ENCODE results near the gene MMP2. TPM values are rescaled to one million over a fixed set of nuclear protein-coding genes. Genes with fewer than 3 reads are reported as not detected.

Gene MMP2
- 7.1 and 211 TPM in 2 replicates for total RNA-seq

DNA sequence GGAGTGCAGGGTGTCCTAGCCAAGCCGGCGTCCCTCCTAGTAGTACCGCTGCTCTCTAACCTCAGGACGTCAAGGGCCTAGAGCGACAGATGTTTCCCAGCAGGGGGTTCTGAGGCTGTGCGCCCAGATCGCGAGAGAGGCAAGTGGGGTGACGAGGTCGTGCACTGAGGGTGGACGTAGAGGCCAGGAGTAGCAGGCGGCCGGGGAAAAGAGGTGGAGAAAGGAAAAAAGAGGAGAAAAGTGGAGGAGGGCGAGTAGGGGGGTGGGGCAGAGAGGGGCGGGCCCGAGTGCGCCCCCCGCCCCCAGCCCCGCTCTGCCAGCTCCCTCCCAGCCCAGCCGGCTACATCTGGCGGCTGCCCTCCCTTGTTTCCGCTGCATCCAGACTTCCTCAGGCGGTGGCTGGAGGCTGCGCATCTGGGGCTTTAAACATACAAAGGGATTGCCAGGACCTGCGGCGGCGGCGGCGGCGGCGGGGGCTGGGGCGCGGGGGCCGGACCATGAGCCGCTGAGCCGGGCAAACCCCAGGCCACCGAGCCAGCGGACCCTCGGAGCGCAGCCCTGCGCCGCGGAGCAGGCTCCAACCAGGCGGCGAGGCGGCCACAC is at the start of gene MMP2:
Gene MMP2, plus strand, starts transcription at position 372 of the 603 bp plus-strand sequence. CDS start 282 bp downstream, outside the sequence.
- DNase-seq (ENCODE audit: low read depth), result no peak

DNA sequence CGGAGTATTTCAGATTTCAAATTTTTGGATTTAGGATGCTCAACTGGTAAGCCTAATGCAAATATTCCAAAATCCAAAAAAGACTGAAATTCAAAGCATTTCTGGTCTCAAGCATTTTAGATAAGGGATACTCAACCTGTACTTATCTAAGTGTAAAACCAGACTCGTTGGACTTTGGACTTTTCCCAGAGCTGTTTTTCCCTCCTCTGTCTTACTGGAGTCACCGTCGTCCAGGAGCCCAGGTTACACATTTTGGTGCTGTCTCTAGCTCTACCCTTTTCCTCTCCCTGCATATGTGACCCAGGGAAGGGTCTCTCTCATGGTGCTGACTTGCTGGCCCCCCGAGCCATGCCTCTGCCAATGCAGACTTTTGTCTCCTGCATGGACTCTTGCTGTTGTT is 46.0 kb upstream of the MMP2 start:
- DNase-seq (ENCODE audit: low read depth), result no peak

DNA sequence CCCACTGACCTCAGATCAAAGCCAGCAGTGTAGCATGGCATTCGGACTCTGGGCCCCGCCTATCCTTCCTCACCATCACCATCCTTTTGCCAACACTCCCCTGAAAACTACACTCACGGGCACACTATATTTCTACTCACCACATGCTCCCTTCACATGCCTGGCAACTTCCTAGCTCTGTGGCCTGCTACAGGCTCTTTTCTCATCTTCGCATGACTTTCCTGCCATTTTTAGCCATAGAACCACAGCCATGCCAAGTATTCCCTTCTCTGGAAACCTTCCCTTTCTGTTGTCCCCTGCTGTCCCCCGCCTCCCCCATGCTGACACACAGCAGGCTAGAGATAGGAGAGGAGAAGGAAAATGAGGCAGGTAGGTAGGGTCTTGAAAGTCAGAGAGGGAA is 45.5 kb upstream of the MMP2 start:
- DNase-seq (ENCODE audit: low read depth), result no peak

DNA sequence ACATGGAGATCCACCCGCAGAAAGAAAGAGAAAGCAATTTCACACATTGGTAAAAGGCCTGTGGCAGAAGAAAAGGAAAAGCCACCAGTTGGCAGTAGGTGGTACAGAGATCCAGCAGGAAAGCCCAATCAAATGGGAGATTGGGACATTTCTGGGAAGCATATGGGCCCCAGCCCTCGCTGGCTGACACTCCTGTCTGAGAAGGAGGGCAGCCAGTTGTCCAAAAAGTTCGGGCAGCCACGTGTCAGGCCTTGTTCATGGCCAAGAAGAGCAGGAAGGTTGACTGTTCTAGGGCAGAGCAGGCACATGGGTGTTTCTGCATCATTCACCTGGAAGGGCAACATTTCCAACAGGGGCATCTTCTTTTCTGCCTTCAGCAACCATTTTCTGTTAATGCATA is 45.0 kb upstream of the MMP2 start:
- DNase-seq (ENCODE audit: low read depth), result no peak

DNA sequence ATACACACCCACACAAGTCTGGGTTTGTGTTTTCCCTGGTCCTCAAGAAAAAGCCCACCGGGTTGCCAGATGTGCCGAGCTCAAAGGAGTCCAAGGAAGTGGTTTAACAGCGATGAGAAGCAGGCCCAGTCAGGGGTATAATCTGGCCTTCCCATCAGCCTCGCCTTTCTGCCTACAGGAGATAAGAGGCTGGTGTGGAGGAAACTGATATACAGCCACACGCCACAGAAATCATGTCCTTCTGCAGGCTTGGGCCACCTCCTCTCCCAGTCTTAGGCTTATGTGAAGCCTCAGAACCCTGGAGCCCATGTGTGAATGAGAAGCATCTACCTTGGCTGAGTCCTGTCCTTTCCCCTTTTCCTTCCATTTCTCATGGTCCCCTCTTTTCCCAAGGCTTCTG is 43.6 kb upstream of the MMP2 start:
- no peak for DNase-seq (ENCODE audit: low read depth)

DNA sequence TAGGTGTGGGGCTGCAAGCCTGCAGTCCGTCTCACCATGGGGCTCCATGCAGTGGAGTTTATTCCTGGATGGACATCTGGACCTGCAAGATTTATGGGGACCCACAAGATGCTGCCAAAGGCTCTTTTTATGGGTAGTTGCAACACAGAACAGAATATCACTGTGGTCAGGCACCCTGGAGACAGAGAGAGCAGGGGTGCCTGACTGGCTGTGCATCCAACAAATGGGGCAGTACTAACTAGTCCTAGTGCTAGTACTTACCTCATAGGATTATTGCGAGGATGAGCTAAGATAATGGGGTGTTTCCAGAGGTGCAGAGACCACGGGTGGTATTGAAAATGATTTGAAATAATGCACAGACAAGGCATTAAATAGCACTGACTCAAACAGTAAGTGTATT is 42.4 kb upstream of the MMP2 start:
- no peak for DNase-seq (ENCODE audit: low read depth)

DNA sequence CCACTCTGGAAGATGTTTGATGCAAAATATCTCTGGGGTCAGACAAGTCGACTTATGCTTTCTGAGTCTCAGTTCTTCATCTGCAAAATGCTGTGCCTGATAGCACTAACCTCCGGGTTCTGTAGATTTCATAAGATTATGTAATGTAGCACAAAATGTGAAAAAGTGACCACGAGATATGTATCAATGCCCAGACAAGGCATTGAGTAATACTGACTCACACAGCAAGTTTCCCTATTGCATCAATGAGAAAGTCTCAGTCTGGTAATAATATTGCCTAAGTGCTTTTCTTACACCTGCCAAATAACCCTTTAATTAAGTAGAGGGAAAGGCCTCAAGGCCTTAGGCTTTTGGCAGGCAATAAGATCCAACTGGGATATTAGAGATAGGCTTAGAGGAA is 41.4 kb upstream of the MMP2 start:
- peak; percentile 9 for DNase-seq (ENCODE audit: low read depth)

DNA sequence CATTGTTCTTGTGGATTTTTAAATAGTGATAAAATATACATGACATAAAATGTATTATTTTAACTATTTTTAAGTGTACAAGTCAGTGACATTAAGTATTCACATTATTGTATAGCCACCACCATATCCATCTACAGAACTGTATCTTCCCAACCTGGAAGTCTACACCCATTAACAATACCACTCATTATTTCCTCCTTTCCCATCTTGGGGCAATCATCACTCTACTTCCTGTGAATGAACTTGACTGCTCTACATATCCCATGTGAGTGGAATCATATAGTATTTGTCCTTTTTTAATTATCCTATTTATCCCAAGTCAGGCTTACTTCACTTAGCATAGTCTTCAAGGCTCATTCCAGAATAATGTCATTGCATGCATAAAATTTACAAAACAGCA is 40.7 kb upstream of the MMP2 start:
- no peak for DNase-seq (ENCODE audit: low read depth)

DNA sequence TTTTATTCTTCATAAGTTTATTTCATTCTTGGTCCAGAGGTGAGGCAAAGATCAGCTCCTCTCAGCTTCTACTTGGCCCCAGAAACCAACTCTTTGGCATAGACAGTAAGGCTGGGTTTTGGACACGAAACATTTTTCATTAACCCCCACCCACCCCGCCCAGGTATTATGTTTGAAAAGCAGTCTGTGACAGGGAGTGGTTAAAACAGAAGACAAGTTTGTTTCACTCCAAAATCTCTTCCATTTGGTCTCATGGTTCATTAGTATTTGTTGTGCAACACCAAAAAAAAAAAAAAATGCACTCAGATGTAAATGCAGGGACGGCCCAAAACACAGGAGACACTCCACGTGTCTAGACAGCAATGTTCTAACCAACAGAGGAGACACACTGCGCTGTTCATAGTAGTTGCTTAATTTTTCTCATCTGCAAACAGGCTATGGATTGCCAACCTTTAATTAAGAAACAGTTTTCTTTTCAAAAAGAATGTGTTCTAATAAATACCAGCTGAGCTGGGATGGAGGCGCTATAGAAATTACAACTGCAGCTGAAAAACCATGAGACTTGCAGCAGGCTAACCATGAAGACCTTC is 39.8 kb upstream of the MMP2 start:
- DNase-seq (ENCODE audit: low read depth), result no peak

DNA sequence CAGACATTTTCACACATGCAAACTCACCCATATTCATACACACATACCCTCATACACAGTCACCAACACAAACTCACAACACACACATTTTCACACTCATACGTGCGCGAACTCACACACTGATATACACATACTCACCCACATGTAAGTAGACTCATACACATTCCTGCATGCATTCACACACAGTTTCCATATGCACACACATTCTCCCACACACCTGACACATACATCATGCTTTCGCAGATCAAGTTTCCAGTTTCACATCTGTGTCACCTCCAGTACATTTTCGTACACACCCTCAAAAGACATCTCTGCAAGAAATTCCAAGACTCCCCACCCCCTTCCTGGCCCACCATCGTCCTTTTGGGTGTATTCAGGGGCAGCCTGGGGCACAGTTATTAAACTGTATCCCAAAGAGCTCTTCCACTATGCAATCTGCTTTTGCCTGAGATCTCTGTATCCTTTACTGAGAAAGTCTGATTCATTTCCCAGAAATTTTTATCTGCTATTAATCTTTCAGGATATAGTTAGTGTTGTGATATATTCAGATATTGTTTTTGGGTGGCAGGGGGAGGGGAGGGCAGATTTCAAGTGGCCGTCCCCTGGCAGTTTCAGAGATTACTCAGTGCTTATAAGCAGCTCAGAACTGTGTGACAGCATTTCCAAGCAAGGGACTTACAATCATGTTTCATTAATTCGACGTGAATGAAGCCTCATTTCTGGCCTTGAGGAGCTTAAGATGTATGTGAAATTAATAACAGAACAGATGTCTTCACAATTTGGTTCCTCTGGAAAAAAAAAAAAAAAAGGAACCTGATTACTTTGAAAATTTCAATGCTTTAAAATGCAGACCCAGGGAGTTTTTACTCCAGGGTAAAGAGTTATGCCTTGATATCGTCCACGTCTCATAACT is 35.3 kb upstream of the MMP2 start:
- no peak for DNase-seq (ENCODE audit: low read depth)

- no peak for DNase-seq (ENCODE audit: low read depth)
Measured at GRCh38 chr16:55444754-55445485, 34.1 kb upstream of the MMP2 start.

DNA sequence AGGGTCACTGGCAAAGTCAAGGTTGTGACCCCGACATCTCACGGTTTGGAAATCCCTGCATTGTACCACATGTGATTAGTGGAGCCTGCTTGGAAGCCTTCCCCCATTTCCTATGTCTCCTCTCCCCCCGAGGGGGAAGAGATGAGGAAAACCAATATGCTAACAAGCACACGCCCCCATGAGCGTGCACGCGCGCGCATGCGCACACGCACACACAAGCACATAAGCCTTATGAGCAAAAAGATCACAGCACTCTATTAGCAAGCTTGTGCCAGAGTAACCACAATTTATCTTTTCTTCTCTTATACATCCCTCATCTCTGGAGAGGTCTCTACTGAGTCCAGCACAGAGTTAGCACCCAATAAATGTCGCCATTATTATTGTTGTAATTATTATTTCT is 31.8 kb upstream of the MMP2 start:
- DNase-seq (ENCODE audit: low read depth), result no peak

DNA sequence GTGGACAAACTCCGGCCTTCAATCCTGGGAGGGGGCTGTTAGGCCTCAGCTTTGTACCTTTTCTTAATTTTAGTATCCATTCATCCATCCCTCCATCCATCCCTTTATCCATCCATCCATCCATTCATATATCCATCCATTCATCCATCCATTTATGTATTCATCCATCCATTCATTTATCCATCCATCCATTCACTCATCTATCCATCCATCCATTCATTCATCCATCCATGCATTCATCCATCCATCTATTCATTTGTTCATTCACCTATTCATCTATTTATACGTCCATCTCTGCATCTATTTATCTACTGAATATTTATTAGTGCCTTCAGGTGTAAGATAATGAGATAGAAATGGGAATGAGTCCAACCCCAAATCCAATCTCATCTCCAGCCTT is 26.0 kb upstream of the MMP2 start:
- no peak for DNase-seq (ENCODE audit: low read depth)

DNA sequence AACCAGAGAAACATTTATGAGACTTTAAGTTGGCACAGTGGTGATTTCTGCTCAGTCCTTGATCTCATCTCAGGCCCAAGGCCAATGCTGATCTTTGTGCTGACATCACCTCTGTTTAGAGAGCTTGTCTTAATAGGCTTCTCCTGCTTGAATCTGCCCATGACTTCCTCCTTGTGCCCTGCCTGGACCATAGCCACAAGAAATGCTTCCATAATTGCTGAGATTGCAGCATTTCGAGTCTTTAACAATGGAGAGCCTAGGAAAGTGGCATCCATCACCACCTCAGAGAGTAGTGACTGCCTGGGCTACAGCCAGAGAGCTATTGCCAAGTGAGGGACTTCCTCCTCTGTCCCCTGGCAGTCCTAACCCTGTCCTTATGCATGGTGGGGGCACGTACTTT is 25.1 kb upstream of the MMP2 start:
- DNase-seq (ENCODE audit: low read depth), result no peak

DNA sequence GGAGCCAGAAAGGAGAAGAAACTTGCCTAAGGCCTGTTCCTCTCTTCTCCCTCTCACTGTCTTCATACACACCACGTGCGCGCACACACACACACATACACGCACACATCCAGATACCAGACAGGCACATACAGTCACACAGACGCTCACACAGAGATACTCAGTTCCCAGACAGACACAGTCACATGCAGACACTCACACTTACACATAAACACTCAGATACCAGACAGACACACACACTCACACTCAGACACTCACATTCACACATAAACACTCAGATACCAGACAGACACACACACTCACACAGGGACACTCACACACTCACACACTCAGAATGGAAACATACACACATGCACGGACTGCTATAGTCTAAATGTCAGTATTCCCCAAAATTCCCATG is 24.1 kb upstream of the MMP2 start:
- DNase-seq (ENCODE audit: low read depth), result no peak

DNA sequence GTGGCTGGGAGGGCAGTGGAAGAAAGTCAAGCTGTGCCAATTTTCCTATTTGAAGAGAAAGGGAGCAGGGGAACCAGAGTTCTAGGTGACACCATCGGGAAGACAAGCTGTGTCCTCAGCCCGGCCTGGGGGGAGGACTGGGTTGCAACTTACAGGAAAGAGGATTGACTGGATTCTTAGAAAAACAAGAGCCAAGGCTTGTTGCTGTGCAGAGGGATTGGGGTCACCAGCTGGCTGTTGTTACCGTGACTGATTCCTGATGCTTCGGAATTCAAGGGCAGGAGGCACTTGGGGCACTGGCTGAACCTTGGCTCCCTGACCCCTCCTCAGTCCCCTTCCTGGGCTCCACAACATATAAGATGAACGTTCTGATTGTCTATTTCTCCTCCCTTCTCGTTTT is 16.8 kb upstream of the MMP2 start:
- no peak for DNase-seq (ENCODE audit: low read depth)

DNA sequence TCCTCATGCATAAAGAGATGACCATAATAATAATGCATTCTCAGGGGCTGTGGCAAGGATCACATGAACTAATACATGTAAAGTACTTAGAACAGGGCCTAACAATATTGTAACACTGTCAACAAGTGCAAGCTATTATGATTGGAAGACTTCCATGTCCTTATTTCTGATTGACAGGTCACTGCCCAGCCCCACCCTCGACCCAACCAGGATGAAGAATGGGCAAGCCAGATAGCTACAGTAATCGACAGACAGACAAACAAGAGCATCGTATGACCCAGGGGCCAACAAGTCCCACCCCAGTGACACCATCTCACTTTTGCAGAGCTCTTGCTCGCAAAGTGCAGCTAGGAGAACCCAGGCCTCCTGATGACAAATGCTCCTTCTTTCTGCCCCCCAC is 14.6 kb upstream of the MMP2 start:
- no peak for DNase-seq (ENCODE audit: low read depth)

DNA sequence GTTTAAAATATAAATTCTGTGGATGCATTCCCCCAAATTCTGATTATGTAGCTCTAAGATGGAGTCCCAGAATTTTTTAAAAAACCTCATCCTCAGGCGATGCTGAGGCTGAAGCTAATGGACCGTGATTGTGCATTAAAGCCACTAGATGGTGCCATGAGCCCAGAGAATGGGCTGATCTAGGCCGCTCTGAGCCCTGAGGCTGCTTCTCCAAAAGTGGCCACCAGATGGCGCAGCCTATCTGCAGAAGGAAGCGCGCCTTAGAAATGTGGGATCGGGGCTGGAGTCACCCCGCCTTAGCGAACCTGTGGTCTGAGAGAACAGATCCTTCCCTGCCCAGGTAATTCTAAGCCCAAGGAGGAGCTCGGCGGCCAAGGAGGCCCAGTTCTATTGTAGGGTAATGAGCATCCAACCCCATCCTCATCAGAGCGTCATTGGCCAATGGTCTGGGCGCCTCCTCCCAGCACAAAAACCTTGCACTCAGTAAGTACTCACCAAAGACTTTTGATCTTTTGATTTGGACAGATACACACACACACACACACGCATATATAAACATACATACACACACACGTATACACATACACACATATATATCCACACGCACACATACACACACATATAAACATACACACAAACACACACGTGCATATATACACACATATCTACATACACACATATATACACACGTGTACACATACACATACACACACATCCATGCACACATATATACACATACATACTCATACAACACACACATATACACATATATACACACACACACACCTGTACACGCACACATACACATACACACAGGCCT is 13.7 kb upstream of the MMP2 start:
- peak; percentile 62 for DNase-seq (ENCODE audit: low read depth)

DNA sequence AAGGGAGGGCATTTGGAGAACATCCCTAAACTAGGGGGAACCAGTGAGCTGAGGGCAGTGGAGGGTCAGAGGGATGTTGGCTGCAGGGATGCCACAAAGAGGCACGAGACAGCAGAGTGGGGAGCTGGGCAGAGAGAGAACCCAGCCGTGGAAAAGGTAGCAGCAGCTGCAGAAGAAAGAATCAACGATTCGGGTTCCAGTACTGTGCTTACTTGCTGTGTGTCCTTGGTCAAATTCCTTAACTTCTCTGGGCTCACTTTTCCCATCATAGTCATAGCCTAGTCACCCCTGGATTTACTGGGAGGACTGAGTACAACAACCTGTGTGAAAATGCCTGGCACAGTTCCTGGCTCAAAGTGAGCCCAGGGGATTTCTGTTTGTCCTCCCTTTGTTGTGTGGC is 12.8 kb upstream of the MMP2 start:
- DNase-seq (ENCODE audit: low read depth), result no peak

DNA sequence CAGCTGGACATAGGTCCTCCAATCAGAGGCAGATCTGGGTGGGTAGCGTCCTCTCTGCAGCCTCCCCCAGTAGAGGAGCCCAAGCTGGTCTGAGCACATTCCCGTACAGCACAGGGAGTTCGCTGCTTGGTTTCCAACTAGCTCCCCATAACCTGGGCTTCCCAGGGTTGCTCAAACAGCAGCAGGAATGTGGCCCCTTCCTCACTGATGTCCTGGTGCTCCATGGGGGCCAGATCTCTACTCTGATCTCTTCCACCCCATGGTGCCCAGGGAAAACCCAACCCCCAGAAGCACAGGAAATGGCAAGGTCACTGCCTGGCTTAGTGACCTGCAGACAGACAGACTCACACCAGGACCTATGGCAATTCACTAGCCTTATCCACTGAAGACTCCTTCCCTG is 11.1 kb upstream of the MMP2 start:
- DNase-seq (ENCODE audit: low read depth), result no peak

GRCh38 chr16:55468352-55468990 is 10.5 kb upstream of the MMP2 start:
- DNase-seq (ENCODE audit: low read depth), result no peak

Measured in renal cortical epithelial cell (primary cell).